Stimulated activated CD4-positive, alpha-beta T cell treated with anti-CD3 and anti-CD28 coated beads, Interleukin-2, amount 100 ng/mL, for 48 hours (primary cell): Measurements from ENCODE around the gene HINT2.

Experiments used
- DNase-seq, 2 donors: peaks; one replicate each; pipeline ENCODE4 v3.0.0-alpha.2; 2020

The HINT2 gene

DNA sequence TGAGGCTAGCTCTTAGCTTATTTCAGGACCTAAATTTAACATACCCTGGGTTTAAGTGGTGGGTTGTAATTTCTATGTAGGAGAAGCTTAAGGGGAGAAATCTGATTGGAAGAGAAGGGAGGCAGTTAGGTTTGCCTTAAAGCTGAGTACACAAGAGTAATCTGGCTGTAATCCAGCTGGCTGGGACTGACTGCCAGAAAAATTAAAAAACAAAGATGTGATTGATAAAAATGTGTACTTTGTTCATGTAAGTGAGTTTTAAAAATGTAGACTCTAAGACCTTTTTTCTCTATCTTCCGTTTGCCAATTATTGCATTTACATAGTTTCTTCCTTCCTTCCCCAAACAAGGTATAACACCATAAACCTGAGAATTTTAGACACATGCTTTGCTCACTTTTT lies 43.3 kb downstream of the HINT2 start:
- no peak for DNase-seq

DNA sequence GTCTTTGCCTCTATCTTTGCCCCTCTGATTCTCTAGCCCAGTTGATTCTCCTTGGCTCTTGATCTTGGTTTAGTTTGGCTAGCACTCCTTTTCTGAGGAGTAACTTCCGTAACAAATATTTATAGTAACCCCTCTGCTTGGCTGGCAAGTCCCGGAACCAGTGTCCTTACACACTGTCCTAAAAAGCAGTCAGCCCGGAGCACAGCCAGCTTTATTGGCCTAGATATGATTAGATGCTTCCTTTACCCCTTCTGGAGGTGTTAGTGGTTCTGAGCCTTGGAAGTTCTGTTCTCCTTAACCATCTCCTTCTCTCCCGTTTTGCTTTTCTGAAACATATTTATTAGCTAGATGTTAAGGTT lies 43.8 kb downstream of the HINT2 start:
- no peak for DNase-seq

DNA sequence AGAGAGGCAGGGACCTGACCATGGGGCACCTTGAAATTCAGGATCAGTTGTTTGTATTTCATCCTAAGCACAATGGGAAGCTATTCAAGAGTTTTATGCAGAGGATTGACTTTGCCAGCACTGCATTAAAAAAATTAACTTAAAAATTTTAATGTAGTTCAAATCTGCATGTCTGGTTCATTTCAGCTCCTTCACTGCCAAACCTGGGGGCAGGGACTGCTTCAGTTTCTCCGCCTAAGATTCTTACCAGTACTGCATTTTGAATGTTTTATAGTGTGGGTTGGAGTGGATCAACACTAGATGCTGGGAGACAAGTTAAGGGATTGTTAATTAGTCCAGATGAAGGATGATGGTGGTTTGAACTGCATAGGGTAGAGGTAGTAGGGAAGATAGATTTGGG lies 45.1 kb downstream of the HINT2 start:
- DNase-seq, result no peak

- no peak for DNase-seq
Measured at GRCh38 chr9:35767458-35767857, 47.4 kb downstream of the HINT2 start.

GRCh38 chr9:35766997-35767396 lies 47.8 kb downstream of the HINT2 start:
- DNase-seq, result no peak

DNA sequence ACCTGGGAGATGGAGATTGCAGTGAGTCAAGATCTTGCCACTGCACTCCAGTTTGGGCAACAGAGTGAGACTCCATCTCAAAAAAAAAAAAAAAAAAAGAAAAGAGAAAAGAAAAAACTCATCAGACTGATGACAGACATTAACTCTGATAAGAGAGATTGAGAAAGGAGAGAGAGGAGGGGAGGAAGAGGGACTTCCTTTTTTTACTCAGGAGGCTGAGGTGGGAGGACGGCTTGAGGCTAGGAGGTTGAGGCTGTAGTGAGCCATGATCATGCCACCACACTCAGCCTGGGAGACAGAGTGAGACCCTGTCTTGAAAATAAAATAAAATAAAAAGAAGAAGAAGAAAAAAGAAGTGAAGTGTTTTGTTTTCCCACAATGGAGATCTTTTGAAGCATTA lies 51.0 kb downstream of the HINT2 start:
- DNase-seq, result no peak

GRCh38 chr9:35763181-35763580 lies 51.7 kb downstream of the HINT2 start:
- no peak for DNase-seq
